GM18499 (cell line): ENCODE measurements around the gene CREB3L1.
"Not testable (repeated sequence)": the region's sequence is repeated elsewhere in the genome, so short reads cannot be mapped to it uniquely, and the experiment has no call there.

Experiments
- ATAC-seq: cut with Tn5 transposase; IDR thresholded peaks from one replicate; pipeline ENCODE4 v1.9.1; 2021; ENCODE audit warnings: moderate number of reproducible peaks; ENCODE audit not compliant: insufficient read depth, unreplicated experiment

Gene CREB3L1

GRCh38 chr11:46247659-46248058, 29.8 kb upstream of the CREB3L1 start:
- ATAC-seq: no peak

DNA sequence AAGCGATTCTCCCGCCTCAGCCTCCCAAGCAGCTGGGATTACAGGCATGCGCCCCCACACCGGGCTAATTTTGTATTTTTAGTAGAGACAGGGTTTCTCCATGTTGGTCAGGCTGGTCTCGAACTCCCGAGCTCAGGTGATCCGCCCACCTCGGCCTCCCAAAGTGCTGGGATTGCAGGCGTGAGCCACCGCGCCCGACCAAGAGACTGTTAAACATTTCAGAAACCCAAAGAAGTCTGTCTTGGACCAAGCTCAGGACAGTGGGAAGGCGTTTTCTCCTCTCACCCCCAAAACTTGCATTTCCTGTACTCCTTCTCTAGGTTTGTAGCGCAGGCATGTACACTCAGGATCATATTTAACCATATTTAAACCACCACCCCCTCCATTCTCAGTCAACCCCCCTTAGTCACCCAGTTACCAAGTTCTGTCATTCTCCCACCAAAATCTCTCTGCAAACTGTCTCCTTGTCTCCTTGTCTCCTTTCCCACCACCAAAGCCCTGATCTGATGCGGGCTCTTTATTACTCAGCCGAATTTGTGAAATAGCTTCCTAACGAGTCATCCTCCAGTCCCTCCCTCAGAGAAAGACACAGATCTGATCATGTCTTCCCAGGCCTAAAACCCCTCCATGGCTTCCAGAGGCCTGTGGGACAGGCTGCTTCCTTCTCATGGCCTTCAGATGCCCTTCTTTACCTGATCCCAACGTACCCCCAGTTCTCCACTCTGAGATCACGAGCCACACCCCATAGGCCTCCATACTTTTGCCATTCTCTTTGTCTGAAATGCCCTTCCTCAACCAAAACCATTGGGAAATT, 29.0 kb upstream of the CREB3L1 start:
- no peak for ATAC-seq

DNA sequence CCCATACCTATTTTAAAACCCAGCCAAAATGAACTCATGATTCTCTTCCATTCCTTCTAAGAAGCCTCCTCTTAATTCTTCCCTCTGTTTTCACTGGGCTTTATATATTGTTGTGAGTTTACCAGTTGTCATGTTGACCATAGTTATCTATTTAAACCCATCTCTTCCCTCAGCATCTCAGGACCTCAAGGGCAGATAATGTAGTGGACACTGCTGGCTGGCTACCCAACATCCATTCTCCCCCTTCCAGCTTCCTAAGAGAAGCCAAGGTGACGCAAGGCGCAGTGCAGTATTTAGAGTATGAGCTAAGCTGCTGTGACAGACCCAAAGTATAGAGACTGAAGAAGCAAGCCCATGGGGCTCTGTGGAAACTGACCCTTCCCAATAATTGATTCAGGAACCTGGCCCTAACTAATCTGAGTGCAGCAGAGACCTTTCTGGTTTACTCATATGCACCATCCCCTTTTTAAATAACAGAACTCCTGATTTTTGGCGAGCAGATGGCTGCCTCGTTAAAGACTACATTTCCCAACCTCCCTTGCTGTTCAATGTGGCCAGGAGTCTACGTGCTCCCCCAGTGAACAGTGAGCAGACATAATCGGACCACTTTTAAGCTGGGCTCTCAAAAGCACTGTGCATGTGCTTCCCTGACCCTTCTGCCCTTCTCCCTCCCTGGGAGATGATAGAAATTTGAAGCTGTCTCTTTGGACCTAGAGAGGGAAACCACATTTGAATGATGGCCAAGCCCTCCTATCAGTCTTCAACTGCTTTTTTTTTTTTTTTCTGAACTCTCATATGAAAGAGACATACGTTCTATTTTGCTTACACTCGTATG, 28.1 kb upstream of the CREB3L1 start:
- no peak for ATAC-seq

GRCh38 chr11:46249938-46250744, 27.3 kb upstream of the CREB3L1 start:
- no peak for ATAC-seq

GRCh38 chr11:46250745-46251052, 26.8 kb upstream of the CREB3L1 start:
- ATAC-seq: no peak

- ATAC-seq: no peak
Measured at GRCh38 chr11:46251954-46252353, 25.5 kb upstream of the CREB3L1 start.

GRCh38 chr11:46252373-46252914, 25.0 kb upstream of the CREB3L1 start:
- no peak for ATAC-seq

DNA sequence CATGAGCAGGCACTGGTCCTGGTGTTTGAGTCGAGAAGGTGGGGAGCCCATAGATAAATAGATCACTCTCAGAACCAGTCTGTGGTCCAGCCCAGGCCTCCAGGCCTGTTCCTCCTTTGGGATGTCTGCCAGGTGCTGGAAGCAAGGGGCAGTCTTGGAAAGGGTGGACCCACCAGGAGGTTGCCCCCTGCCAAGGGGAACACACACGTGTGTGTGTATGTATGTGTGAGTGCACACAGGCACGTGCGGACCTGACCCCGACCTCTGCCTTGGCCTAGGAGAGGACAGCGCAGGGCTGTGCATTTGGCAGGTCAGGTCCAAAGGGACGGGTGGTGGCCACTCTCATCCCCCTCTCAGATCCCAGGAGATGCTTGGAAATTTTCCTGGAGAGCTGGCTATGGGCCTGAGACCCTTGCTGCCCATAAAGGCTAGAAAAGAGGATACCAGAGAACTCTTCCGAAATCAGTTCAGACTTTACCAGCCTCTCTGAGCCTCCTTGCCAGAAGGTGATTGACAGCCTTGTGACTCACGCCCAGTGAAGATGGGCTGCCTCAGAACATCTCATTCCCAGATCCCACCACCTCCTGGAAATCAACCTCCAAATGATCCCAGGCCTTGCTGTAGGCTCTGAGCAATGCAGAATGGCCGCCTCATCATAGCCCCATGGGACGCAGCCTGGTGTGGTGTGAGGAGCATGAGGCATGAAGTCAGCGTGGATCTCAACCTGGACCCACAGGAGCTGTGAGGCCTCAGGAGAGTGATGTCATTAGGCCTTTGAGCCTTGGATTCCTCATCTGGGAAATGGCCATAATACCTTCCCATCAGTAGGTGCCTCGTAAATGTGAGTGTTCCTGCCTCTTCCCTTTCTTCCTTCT, 24.0 kb upstream of the CREB3L1 start:
- ATAC-seq: no peak

GRCh38 chr11:46254133-46254491, 23.4 kb upstream of the CREB3L1 start:
- ATAC-seq: no peak

DNA sequence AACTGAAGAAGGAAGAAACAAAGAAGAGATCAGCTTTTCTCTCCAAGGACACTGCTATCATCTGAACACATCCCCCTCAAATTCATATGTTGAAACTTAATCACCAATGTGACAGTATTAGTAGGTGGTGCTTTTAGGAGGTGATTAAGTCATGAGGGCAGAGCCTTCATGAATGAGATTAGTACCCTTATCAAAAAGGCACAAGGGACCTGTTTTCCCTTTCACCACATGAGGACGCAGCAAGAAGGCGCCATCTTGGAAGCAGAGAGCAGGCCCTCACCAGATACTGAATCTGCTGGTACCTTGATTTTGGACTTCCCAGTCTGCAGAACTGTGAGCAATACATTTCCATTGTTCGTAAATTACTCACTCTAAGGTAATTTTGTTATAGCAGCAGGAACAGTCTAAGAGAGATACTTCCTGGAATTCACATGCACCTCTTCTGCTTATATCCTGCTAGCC, 20.9 kb upstream of the CREB3L1 start:
- ATAC-seq: no peak

DNA sequence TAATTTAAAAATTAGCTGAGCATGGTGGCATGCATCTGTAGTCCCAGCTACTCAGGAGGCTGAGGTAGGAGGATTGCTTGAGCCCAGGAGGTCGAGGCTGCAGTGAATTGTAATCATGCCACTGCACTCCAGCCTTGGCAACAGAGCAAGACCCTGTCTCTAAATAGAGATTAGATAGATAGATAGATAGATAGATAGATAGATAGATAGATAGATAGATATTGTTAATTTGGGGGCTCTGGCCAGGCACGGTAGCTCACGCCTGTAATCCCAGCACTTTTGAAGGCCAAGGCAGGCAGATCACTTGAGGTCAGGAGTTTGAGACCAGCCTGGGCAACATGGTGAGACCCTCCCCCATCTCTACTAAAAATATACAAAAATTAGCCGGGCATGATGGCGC, 18.1 kb upstream of the CREB3L1 start:
- not testable (repeated sequence) for ATAC-seq

GRCh38 chr11:46259971-46260560, 17.4 kb upstream of the CREB3L1 start:
- ATAC-seq: no peak

- no peak for ATAC-seq
Measured at GRCh38 chr11:46263120-46263519, 14.3 kb upstream of the CREB3L1 start.

- no peak for ATAC-seq
Measured at GRCh38 chr11:46264030-46264429, 13.4 kb upstream of the CREB3L1 start.

- ATAC-seq: no peak
Measured at GRCh38 chr11:46264976-46265375, 12.5 kb upstream of the CREB3L1 start.

GRCh38 chr11:46265764-46266163, 11.7 kb upstream of the CREB3L1 start:
- ATAC-seq: no peak

GRCh38 chr11:46267930-46268329, 9.5 kb upstream of the CREB3L1 start:
- no peak for ATAC-seq

DNA sequence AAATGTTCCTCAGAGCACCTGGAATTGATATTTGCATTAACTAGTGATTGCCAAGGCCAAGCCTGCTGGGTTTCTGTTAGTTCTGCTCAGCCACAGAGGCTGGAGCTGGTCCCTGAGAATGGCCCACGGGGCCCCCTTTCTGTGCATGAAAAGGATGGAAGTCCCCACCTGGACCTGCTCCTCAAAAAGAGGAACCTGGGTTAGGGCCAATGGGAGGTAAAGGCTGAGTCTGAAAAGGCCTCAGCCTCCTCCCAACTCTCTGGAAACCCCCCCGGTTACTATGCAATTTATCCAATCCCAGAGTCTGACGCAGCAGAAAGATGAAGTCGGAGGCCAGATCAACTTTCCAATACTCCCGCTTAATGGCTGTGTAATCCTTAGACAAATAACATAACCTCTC, 6.8 kb upstream of the CREB3L1 start:
- no peak for ATAC-seq

- ATAC-seq: no peak
Measured at GRCh38 chr11:46271407-46271806, 6.1 kb upstream of the CREB3L1 start.
